Mononuclear cell (primary cell): Measurements from ENCODE around the gene TGDS. TPM values are rescaled to one million over a fixed set of nuclear protein-coding genes. Genes with fewer than 3 reads are reported as not detected.
"Not testable (repeated sequence)": the region's sequence is repeated elsewhere in the genome, so short reads cannot be mapped to it uniquely, and the experiment has no call there.

Experiments used
- H3K27me3 ChIP-seq: 2 replicates; pipeline ENCODE4 v1.6.0; 2011; ENCODE audit warnings: low read length, control low read depth; ENCODE audit not compliant: insufficient read depth
- H3K4me1 ChIP-seq: 2 replicates; pipeline ENCODE4 v1.5.1; 2011; ENCODE audit warnings: mild to moderate bottlenecking, low read length, control low read depth; ENCODE audit not compliant: insufficient read depth
- H3K4me3 ChIP-seq: 2 replicates; pipeline ENCODE4 v1.5.1; 2011; ENCODE audit warnings: mild to moderate bottlenecking, low read length, moderate library complexity
- H3K9me3 ChIP-seq: 2 replicates; pipeline ENCODE4 v1.5.1; 2011; ENCODE audit warnings: low read depth, mild to moderate bottlenecking, control low read depth, low read length
- total RNA-seq: library from RNA; depleted of rRNA; stranded (reverse); fragments of >200 nt; gene quantifications from one replicate; pipeline ENCODE4 v1.2.3, GENCODE V29; 2012

The TGDS gene
- 5.5 TPM for total RNA-seq

DNA sequence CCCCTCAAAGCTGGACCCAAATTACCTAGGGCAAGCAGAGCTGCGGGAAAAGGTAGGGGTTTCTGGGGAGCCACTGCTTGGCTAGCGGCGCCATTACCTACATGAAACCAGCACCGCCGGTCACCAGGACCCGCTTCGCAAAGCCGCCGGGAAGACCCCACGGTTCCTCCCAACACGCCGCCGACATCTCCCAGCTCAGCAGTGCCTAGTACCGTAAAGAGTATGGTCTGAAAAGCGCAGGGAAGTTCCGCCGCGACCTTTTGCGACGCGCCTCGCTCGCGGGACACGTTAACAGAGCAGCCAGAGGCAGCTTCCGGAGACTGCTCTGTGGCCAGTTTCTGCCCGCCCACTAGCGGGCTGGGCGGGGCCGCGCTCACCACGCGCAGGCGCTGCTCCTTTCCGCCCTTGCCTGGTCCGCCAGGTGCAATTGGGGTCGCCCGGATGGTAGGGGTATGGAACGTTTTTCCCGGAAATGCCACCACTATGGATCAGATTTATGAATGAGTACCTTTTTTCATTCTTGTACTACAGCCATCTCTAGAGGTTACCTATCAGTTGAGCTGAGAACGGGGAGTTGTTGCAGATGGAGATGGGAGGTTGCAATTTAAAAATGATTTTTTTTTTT lies at the start of gene TGDS:
Gene TGDS (minus strand): TSS at position 203 of the 625 bp plus-strand sequence. CDS start 16 bp downstream, at position 187.
- peak within 1 kb of the TSS; percentile 94 for H3K4me3 ChIP-seq
- no peaks in the 10 kb centered on the region for H3K9me3 ChIP-seq
- H3K4me1 ChIP-seq: peaks cover 20% of the 10 kb centered on the region
- no peaks in the 10 kb centered on the region for H3K27me3 ChIP-seq

GRCh38 chr13:94641409-94641941 lies 45.5 kb upstream of the TGDS start:
- Histone ChIP-seq H3K27me3 (no peaks in the 10 kb centered on the region), H3K9me3 (no peaks in the 10 kb centered on the region), H3K4me3 (no peak overlapping the region)

DNA sequence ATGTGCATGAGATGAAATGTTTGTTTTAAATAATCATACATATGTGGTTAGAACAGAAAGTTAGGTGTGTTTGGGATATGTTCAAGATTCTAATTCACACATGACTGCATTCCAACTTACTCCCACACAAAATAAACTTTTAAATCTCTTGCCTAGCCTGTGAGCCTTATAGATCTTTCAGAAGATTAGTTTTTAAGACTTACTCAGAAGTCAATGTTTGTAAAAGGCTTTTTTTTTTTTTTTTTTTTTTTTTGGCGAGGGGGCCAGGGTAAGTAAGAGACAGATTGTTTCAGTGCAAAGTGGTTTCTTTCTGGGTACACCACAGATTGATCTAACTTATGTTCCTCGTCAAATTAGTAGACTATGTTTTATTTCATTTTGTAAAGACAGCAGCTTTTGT lies 44.8 kb upstream of the TGDS start:
- H3K4me1 ChIP-seq: no peaks in the 10 kb centered on the region
- H3K4me3 ChIP-seq: no peak overlapping the region
- no peaks in the 10 kb centered on the region for H3K27me3 ChIP-seq
- H3K9me3 ChIP-seq: no peaks in the 10 kb centered on the region

More at GRCh38 chr13:94641409-94641941, 45.5 kb upstream of the TGDS start:
- H3K4me1 ChIP-seq: no peaks in the 10 kb centered on the region

- not testable (repeated sequence) for H3K4me1 ChIP-seq, H3K4me3 ChIP-seq, H3K27me3 ChIP-seq, H3K9me3 ChIP-seq
Observed at GRCh38 chr13:94637677-94638076, 41.7 kb upstream of the TGDS start.

DNA sequence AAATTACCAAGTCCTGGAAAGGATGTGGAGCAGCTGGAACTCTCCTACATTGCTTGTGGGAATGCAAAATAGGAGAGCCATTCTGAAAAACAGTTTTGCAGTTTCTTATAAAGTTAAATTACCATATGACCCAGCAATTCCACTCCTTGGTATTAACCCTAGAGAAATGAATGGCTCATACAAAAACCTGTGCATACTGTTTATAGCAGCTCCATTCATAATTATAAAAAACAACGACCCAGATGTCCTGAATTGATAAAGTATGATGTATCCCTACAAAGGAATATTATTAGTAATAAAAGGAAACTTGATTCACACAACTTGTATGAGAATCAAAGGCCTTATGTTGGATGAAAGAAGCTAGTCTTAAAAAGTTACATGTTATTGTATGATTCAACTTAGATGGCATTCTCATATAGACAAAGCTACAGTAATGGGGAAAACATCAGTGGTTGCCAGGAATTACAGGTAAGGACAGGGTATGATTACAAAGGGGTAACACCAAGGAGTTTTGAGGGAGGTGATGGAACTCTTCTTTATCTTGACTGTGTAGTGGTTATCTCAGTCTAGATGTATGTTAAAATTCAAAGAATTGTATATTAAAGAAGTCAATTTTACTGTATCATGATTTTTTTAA lies 41.1 kb upstream of the TGDS start:
- H3K4me3 ChIP-seq: no peak overlapping the region
- no peaks in the 10 kb centered on the region for H3K27me3 ChIP-seq
- no peaks in the 10 kb centered on the region for H3K4me1 ChIP-seq
- no peaks in the 10 kb centered on the region for H3K9me3 ChIP-seq

DNA sequence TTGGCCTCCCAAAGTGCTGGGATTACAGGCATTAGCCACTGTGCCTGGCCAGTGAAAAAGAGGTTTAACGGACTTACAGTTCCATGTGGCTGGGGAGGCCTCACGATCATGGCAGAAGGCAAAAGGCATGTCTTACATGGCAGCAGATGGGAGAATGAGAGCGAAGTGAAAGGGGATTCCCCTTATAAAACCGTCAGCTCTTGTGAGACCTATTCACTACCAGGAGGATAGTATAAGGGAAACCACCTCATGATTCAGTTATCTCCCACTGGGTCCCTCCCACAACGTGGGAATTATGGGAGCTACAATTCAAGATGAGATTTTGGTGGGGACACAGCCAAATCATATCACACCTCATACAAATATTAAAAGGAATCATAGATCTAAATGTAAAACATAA lies 40.1 kb upstream of the TGDS start:
- not testable (repeated sequence) for H3K4me1 ChIP-seq, H3K4me3 ChIP-seq, H3K27me3 ChIP-seq, H3K9me3 ChIP-seq

- Histone ChIP-seq H3K4me3 (no peak overlapping the region), H3K4me1 (no peaks in the 10 kb centered on the region), H3K9me3 (no peaks in the 10 kb centered on the region), H3K27me3 (no peaks in the 10 kb centered on the region)
Observed at GRCh38 chr13:94632226-94632980, 36.5 kb upstream of the TGDS start.

- Histone ChIP-seq H3K4me3 (no peak overlapping the region), H3K4me1 (no peaks in the 10 kb centered on the region), H3K9me3 (no peaks in the 10 kb centered on the region), H3K27me3 (no peaks in the 10 kb centered on the region)
Observed at GRCh38 chr13:94630858-94631257, 34.9 kb upstream of the TGDS start.

DNA sequence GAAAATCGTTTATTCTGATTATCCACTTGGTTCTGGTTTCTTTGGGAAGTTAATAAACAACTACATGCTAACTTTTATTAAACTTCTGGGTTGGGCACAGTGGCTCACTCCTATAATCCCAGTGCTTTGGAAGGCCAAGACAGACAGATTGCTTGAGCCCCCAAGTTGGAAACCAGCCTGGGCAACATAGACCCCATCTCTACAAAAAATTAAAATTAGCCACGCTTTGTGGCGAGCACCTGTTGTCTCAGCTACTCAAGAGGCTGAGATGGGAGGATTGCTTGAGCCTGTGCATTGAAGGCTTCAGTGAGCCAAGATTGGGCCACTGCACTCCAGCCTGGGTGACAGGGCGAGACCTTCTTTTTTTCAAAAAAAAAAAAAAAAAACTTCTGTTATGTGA lies 27.4 kb upstream of the TGDS start:
- Histone ChIP-seq H3K27me3 (no peaks in the 10 kb centered on the region), H3K4me3 (no peak overlapping the region), H3K4me1 (no peaks in the 10 kb centered on the region), H3K9me3 (no peaks in the 10 kb centered on the region)

DNA sequence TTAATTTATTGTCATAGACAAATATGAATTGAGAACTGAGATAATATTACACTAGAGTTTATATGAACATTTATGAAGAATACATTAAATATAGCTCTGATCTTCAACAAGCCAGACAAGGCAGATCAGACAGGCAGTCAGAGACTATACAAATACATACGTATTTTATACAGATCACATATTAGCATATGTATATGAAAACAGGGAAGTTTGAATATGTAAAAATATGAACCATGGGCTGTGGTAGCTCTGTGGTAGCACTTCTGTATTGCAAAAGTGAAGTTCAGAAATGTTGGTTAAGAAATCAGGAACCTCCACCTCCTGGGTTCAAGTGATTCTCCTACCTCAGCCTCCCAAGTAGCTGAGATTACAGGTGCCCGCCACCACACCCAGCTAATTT lies 26.4 kb upstream of the TGDS start:
- Histone ChIP-seq H3K4me1 (no peaks in the 10 kb centered on the region), H3K9me3 (no peaks in the 10 kb centered on the region), H3K4me3 (no peak overlapping the region), H3K27me3 (no peaks in the 10 kb centered on the region)

GRCh38 chr13:94620286-94620896 lies 24.4 kb upstream of the TGDS start:
- no peaks in the 10 kb centered on the region for H3K27me3 ChIP-seq
- H3K9me3 ChIP-seq: no peaks in the 10 kb centered on the region
- H3K4me1 ChIP-seq: no peaks in the 10 kb centered on the region
- no peak overlapping the region for H3K4me3 ChIP-seq

GRCh38 chr13:94617389-94618000 lies 21.5 kb upstream of the TGDS start:
- no peaks in the 10 kb centered on the region for H3K27me3 ChIP-seq
- H3K4me1 ChIP-seq: no peaks in the 10 kb centered on the region
- H3K9me3 ChIP-seq: no peaks in the 10 kb centered on the region
- H3K4me3 ChIP-seq: no peak overlapping the region

GRCh38 chr13:94613051-94613450 lies 17.1 kb upstream of the TGDS start:
- no peaks in the 10 kb centered on the region for H3K9me3 ChIP-seq
- no peaks in the 10 kb centered on the region for H3K4me1 ChIP-seq
- H3K4me3 ChIP-seq: no peak overlapping the region
- H3K27me3 ChIP-seq: no peaks in the 10 kb centered on the region

DNA sequence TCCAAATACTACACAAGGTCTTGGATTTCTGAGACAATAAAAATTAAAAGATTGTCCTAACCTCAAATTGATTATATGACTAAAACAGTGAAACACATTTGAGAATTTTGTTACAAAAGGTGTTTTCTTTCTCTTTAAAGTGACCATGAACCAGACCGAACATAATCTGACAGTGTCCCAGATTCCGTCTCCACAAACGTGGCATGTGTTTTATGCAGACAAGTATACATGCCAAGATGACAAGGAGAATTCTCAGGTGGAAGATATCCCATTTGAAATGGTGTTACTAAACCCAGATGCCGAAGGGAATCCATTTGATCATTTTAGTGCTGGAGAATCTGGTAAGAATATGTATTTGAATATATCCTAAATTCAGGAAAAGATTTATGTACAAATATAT lies 16.1 kb upstream of the TGDS start:
- no peaks in the 10 kb centered on the region for H3K4me1 ChIP-seq
- H3K4me3 ChIP-seq: no peak overlapping the region
- no peaks in the 10 kb centered on the region for H3K9me3 ChIP-seq
- no peaks in the 10 kb centered on the region for H3K27me3 ChIP-seq

DNA sequence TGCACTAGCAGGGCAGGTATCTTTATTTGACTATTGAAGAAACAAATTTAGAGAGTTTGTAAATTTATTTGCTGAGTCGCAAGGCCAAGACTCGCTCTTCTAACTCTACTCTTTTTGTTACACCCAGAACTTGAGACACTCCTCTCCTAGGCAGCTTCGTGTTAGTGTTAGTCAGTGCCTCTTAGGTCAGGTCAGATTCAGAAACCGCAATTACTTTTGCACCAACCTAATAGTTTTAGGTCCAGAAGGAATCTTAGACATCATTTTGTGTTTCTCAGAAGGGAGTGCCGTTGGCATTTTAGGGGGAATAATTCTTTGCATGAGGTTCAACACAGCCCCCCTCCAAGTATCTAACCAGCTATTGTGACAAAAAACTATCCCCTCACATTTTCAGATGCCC lies 14.5 kb upstream of the TGDS start:
- no peaks in the 10 kb centered on the region for H3K27me3 ChIP-seq
- no peaks in the 10 kb centered on the region for H3K4me1 ChIP-seq
- H3K4me3 ChIP-seq: no peak overlapping the region
- H3K9me3 ChIP-seq: no peaks in the 10 kb centered on the region
